Karpas-422 (cell line): Measurements from ENCODE around the gene CTCF. TPM values are rescaled to one million over a fixed set of nuclear protein-coding genes. Genes with fewer than 3 reads are reported as not detected.

Source experiments
- DNase-seq: peaks from one replicate; pipeline ENCODE4 v3.0.0-alpha.2; 2015
- H2AFZ ChIP-seq: fragments of 200-600 bp; sonication (generic); 2 replicates; pipeline ENCODE4 v1.6.1; 2014; ENCODE audit warnings: antibody characterized with exemption, low read length, mixed read lengths
- H3K27ac ChIP-seq: fragments of 200-600 bp; sonication (generic); 2 replicates; pipeline ENCODE4 v1.5.1; 2014; ENCODE audit warnings: mild to moderate bottlenecking, low read length, moderate library complexity
- H3K27me3 ChIP-seq: fragments of 200-600 bp; sonication (generic); 2 replicates; pipeline ENCODE4 v1.6.1; 2014; ENCODE audit warnings: low read length, mixed read lengths
- H3K36me3 ChIP-seq: fragments of 200-600 bp; sonication (generic); 2 replicates; pipeline ENCODE4 v1.6.1; 2014; ENCODE audit warnings: low read length, mixed read lengths; ENCODE audit not compliant: insufficient read depth
- H3K4me1 ChIP-seq: fragments of 200-600 bp; sonication (generic); 2 replicates; pipeline ENCODE4 v1.6.1; 2014; ENCODE audit warnings: mild to moderate bottlenecking, low read length, mixed read lengths
- H3K4me2 ChIP-seq: fragments of 200-600 bp; sonication (generic); 2 replicates; pipeline ENCODE4 v1.6.1; 2014; ENCODE audit warnings: low read length, low read depth, mild to moderate bottlenecking; ENCODE audit not compliant: poor library complexity, severe bottlenecking
- H3K4me3 ChIP-seq: fragments of 200-600 bp; sonication (generic); 2 replicates; pipeline ENCODE4 v1.5.1; 2014; ENCODE audit warnings: mild to moderate bottlenecking, antibody characterized with exemption, low read length, mixed read lengths
- H3K79me2 ChIP-seq: fragments of 200-600 bp; sonication (generic); 2 replicates; pipeline ENCODE4 v1.6.1; 2014; ENCODE audit warnings: mild to moderate bottlenecking, low read length, mixed read lengths
- H3K9ac ChIP-seq: fragments of 200-600 bp; sonication (generic); 2 replicates; pipeline ENCODE4 v1.6.0; 2014; ENCODE audit warnings: low read length
- H3K9me2 ChIP-seq: fragments of 200-600 bp; sonication (generic), shearing (Covaris generic); replicated peaks from 2 replicates; pipeline ENCODE4 v1.6.0; 2014; ENCODE audit warnings: mild to moderate bottlenecking, low read length, moderate library complexity; ENCODE audit not compliant: insufficient read depth
- H3K9me3 ChIP-seq: fragments of 300-700, 200-600 bp; sonication (generic); 2 replicates; pipeline ENCODE4 v1.6.1; 2014; ENCODE audit warnings: low read length, mixed read lengths
- H4K20me1 ChIP-seq: fragments of 200-600 bp; sonication (generic); 2 replicates; pipeline ENCODE4 v1.6.1; 2014; ENCODE audit warnings: mild to moderate bottlenecking, antibody characterized with exemption, low read length, low read depth; ENCODE audit not compliant: insufficient read depth
- total RNA-seq: library from RNA; depleted of rRNA; stranded (reverse); fragments of >200 nt; shearing (Covaris generic); gene quantifications from 2 replicates; pipeline ENCODE4 v1.2.3, GENCODE V29; 2014; ENCODE audit warnings: low replicate concordance

CTCF gene
- total RNA-seq, 1 experiment from 2014 or later: 29.5 TPM

DNA sequence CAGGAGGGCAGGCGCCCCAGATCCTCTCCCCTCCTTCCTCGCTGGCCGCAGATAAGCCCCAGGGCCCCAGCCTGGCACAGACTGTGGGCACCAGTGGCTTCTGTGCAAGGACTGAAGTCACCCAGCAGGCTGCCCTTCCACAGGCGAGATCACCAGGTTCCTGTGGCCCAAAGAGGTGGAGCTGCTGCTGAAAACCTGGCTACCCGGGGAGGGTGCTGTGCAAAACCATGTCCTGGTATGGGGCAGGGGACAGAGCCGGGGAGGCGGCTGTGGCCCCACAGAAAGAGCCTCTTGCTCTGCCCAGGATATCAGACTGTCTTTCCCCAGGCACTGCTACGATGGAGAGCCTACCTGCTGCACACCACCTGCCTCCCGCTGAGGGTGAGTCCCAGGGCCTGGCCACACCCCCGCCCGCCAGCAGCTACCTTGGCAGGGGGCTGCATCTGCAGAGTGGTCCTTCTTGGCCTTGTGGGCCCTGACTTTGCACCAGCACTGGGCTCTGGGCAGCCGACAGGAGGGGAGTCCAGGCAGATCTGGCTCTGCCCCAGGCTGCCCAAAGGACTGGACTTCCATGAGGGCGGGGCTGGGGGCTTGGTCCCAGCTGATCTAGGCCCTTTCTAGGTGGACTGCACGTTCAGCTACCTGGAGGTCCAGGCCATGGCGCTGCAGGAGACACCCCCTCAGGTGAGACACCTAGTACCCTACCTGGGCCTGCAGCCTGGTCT lies 83.2 kb downstream of the CTCF start:
- H3K4me3 ChIP-seq: peak overlapping the region; percentile 82
- H3K27ac ChIP-seq: peak overlapping the region; percentile 51
- DNase-seq: peak; percentile 53
- no peaks in the 10 kb centered on the region for H3K9me3 ChIP-seq
- no peaks in the 10 kb centered on the region for H3K9me2 ChIP-seq
- peak overlapping the region; percentile 74 for H3K4me2 ChIP-seq
- peak overlapping the region; percentile 53; the same call in 1 of the 2 replicates for H2AFZ ChIP-seq
- H3K9ac ChIP-seq: peak overlapping the region; percentile 86
- no peaks in the 10 kb centered on the region for H3K27me3 ChIP-seq
- H4K20me1 ChIP-seq: no peaks in the 10 kb centered on the region
- peaks cover 16% of the 10 kb centered on the region for H3K4me1 ChIP-seq
- 0 out of 2 replicates have a peak, but pooled peaks cover 5% of the 10 kb centered on the region for H3K79me2 ChIP-seq
- no peaks in the 10 kb centered on the region for H3K36me3 ChIP-seq

DNA sequence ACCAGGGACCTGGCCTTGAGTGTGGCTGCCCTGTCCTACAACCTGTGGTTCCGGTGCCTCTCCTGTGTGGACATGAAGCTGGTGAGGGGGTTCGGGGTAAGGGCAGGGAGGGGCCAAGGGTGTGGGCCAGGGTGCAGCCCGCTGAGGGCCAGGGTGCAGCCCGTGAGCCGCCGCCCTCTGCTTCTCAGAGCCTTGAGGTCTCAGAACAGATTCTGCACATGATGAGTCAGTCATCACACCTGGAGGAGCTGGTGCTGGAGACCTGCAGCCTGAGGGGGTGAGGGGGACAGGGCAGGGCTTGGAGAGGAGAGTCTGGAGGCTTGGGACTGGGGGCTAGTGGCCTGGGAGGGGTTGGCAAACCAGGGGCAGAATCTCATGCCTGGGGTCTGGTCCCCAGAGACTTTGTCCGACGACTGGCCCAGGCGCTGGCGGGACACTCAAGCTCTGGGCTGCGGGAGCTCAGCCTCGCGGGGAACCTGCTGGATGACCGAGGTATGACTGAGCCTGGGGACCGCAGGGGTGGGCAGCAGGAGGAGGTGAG lies 84.9 kb downstream of the CTCF start:
- no peak overlapping the region for H3K27ac ChIP-seq
- no peaks in the 10 kb centered on the region for H3K9me3 ChIP-seq
- H3K9ac ChIP-seq: no peak overlapping the region
- no peak overlapping the region for H2AFZ ChIP-seq
- H4K20me1 ChIP-seq: no peaks in the 10 kb centered on the region
- H3K79me2 ChIP-seq: 0 out of 2 replicates have a peak, but pooled peaks cover 5% of the 10 kb centered on the region
- no peak overlapping the region for H3K4me3 ChIP-seq
- no peaks in the 10 kb centered on the region for H3K27me3 ChIP-seq
- DNase-seq: no peak
- H3K9me2 ChIP-seq: no peaks in the 10 kb centered on the region
- peaks cover 16% of the 10 kb centered on the region for H3K4me1 ChIP-seq
- H3K36me3 ChIP-seq: no peaks in the 10 kb centered on the region
- no peak overlapping the region for H3K4me2 ChIP-seq

DNA sequence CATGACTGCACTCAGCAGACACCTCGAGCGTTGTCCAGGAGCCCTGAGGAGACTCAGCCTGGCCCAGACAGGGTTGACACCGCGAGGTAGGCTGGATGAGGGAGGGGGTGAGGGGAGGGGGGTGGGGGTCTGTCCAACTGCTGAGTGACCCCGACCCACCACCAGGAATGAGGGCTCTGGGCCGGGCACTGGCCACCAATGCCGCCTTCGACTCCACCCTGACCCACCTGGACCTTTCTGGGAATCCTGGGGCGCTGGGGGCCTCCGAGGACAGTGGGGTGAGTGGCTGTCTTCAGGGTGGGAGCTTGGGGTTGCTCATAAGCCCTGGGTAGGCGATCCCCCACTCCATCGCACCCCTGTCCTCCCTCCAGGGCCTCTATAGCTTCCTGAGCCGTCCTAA lies 85.4 kb downstream of the CTCF start:
- Histone ChIP-seq H3K27me3 (no peaks in the 10 kb centered on the region), H3K9me2 (no peaks in the 10 kb centered on the region), H3K79me2 (0 out of 2 replicates have a peak, but pooled peaks cover 5% of the 10 kb centered on the region), H3K9me3 (no peaks in the 10 kb centered on the region), H3K9ac (no peak overlapping the region), H3K4me3 (no peak overlapping the region), H2AFZ (no peak overlapping the region), H3K4me2 (no peak overlapping the region), H3K4me1 (peaks cover 16% of the 10 kb centered on the region), H3K27ac (no peak overlapping the region), H4K20me1 (no peaks in the 10 kb centered on the region), H3K36me3 (no peaks in the 10 kb centered on the region)
- DNase-seq: no peak

DNA sequence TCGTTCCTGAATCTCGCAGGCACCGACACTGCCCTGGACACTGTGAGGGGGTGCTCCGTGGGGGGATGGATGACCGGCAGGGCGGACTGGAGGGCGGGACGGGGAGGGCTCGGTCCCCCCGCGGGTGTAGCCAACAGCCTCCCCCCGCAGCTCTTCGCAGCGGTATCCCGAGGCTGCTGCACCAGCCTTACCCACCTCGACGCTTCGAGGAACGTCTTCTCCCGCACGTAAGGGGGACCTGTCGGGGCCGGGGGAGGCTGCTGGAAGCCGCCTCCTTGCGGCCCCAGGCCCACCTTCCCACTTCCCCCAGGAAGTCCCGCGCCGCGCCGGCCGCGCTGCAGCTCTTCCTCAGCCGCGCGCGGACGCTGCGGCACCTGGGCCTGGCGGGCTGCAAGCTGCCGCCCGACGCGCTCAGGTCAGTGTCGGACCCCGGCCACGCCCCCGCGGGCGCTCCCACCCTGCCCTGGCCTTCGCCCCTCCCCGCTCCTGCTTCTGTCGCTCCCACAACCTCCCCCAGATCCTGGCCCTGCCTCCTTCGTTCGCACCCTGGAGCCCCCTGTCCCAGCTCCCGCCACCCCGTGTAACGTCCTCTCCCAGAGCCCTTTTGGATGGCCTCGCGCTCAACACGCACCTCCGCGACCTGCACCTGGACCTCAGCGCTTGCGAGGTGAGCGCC lies 85.9 kb downstream of the CTCF start:
- H3K9me2 ChIP-seq: no peaks in the 10 kb centered on the region
- peaks cover 16% of the 10 kb centered on the region for H3K4me1 ChIP-seq
- no peak overlapping the region for H3K9ac ChIP-seq
- H3K27ac ChIP-seq: no peak overlapping the region
- no peaks in the 10 kb centered on the region for H3K27me3 ChIP-seq
- no peak overlapping the region for H3K4me3 ChIP-seq
- no peak overlapping the region for H2AFZ ChIP-seq
- DNase-seq: no peak
- no peak overlapping the region for H3K4me2 ChIP-seq
- H3K9me3 ChIP-seq: no peaks in the 10 kb centered on the region
- H3K79me2 ChIP-seq: 0 out of 2 replicates have a peak, but pooled peaks cover 5% of the 10 kb centered on the region
- no peaks in the 10 kb centered on the region for H4K20me1 ChIP-seq
- H3K36me3 ChIP-seq: no peaks in the 10 kb centered on the region

DNA sequence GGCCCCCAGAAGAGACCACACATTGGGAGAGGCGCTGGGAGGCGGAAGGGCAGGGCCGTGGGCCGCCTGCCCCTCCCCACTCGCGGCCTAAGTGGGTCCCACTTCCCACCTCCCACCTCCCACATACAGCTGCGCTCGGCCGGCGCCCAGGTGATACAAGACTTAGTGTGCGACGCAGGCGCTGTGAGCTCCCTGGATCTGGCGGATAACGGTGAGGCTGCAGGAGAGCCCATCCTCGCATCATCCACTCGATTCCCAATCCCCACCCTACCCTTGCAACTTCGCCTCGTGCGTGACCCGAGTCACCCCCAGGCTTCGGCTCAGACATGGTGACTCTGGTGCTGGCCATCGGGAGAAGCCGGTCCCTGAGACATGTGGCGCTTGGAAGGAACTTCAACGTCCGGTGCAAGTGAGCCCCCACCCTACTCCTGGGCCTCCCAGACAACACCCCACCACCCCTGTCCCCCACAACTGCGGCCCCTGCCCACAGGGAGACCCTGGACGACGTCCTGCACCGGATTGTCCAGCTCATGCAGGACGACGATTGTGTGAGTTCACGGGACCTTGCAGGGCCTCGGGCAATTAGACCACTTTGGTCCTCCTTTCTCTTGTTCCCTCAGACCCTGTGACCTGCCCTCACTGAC lies 86.6 kb downstream of the CTCF start:
- Histone ChIP-seq H3K36me3 (no peaks in the 10 kb centered on the region), H3K4me2 (no peak overlapping the region), H3K27ac (no peak overlapping the region)

DNA sequence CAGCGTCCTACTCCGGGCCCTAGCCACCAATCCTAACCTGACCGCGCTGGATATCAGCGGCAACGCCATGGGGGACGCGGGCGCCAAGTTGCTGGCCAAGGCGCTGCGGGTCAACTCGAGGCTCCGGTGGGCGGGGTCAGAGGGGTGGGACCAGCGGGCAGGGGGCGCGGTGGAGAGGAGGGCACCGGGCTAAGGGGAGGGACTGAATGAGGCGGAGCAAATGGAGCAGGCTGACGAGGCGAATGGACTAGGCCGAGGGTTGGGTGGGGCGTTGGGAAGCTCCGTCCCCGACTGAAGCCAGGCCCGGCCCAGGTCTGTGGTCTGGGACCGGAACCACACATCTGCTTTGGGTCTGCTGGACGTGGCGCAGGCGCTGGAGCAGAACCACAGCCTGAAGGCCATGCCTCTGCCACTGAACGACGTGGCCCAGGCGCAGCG lies 87.2 kb downstream of the CTCF start:
- no peaks in the 10 kb centered on the region for H3K36me3 ChIP-seq
- H3K4me3 ChIP-seq: no peak overlapping the region
- 0 out of 2 replicates have a peak, but pooled peaks cover 5% of the 10 kb centered on the region for H3K79me2 ChIP-seq
- no peak overlapping the region for H3K9ac ChIP-seq
- H3K9me2 ChIP-seq: no peaks in the 10 kb centered on the region
- peak; percentile 62 for DNase-seq
- H3K27me3 ChIP-seq: no peaks in the 10 kb centered on the region
- H3K9me3 ChIP-seq: no peaks in the 10 kb centered on the region
- no peak overlapping the region for H2AFZ ChIP-seq
- no peaks in the 10 kb centered on the region for H4K20me1 ChIP-seq
- no peak overlapping the region for H3K4me2 ChIP-seq
- peaks cover 12% of the 10 kb centered on the region for H3K4me1 ChIP-seq
- H3K27ac ChIP-seq: no peak overlapping the region

More for the DNA sequence above, 86.6 kb downstream of the CTCF start:
- no peaks in the 10 kb centered on the region for H4K20me1 ChIP-seq
- no peaks in the 10 kb centered on the region for H3K27me3 ChIP-seq
- peaks cover 16% of the 10 kb centered on the region for H3K4me1 ChIP-seq
- H3K9me2 ChIP-seq: no peaks in the 10 kb centered on the region
- H2AFZ ChIP-seq: no peak overlapping the region
- H3K4me3 ChIP-seq: no peak overlapping the region
- DNase-seq: no peak
- 0 out of 2 replicates have a peak, but pooled peaks cover 5% of the 10 kb centered on the region for H3K79me2 ChIP-seq
- H3K9ac ChIP-seq: no peak overlapping the region
- no peaks in the 10 kb centered on the region for H3K9me3 ChIP-seq

DNA sequence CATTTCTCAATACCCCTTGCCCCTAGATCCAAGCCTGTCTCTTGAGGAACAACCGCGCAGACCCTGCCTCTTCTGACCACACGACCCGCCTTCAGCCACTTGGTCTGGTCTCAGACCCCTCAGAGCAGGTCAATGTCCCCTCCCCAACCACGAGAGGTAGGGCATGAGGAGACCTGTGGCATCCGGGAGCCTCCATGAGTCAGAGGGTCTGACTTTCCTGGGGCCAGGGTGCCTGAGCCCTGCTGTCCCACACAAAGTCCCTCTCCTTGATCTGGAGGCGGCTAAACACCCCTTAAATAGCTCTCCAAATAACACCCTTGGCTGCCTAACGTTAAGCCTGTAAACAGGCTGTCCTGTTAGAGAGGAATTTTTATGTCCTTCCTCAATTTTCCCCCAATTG lies 87.7 kb downstream of the CTCF start:
- Histone ChIP-seq H3K27ac (no peak overlapping the region), H3K4me3 (no peak overlapping the region), H3K27me3 (no peaks in the 10 kb centered on the region), H3K4me2 (no peak overlapping the region), H3K9me3 (no peaks in the 10 kb centered on the region), H3K4me1 (peaks cover 11% of the 10 kb centered on the region), H3K9me2 (no peaks in the 10 kb centered on the region), H2AFZ (no peak overlapping the region), H3K79me2 (0 out of 2 replicates have a peak, but pooled peaks cover 5% of the 10 kb centered on the region), H3K9ac (no peak overlapping the region), H4K20me1 (no peaks in the 10 kb centered on the region), H3K36me3 (no peaks in the 10 kb centered on the region)
- DNase-seq: no peak

DNA sequence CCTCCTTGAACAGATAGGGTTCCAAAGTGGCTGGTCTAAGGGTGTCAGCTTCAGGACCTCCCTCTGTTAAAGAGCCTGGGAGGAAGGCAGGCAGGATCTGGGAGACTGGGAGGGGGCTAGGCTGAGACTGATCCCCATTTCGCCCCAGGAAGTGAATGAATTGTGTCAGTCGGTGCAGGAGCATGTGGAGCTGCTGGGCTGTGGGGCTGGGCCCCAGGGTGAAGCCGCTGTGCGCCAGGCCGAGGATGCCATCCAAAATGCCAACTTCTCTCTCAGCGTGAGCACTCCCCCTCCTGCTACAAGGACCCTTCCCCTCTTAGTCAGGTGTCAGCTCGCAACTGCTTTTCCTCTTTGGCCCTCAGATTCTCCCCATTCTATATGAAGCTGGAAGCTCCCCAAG lies 88.7 kb downstream of the CTCF start:
- Histone ChIP-seq H3K4me3 (no peak overlapping the region), H3K9me3 (no peaks in the 10 kb centered on the region), H2AFZ (no peak overlapping the region), H3K79me2 (no peaks in the 10 kb centered on the region), H3K4me1 (peaks cover 1% of the 10 kb centered on the region), H4K20me1 (no peaks in the 10 kb centered on the region), H3K9ac (no peak overlapping the region), H3K4me2 (no peak overlapping the region), H3K27ac (no peak overlapping the region), H3K36me3 (no peaks in the 10 kb centered on the region), H3K9me2 (no peaks in the 10 kb centered on the region), H3K27me3 (no peaks in the 10 kb centered on the region)
- DNase-seq: no peak
